Vagina (tissue), 2 donors: ENCODE data around the gene NHP2. TPM values are rescaled to one million over a fixed set of nuclear protein-coding genes. Genes with fewer than 3 reads are reported as not detected.

Source experiments
- DNase-seq, 2 donors: peaks; one replicate each; pipeline ENCODE4 v3.0.0-alpha.2; 2017; ENCODE audit errors: extremely low spot score in 2 of 2
- H3K27ac ChIP-seq: fragments of 200-600 bp; sonication (generic); one replicate; pipeline ENCODE4 v1.5.1; 2019
- H3K27me3 ChIP-seq: fragments of 200-600 bp; sonication (generic); one replicate; pipeline ENCODE4 v1.5.1; 2019
- H3K36me3 ChIP-seq, 2 donors: fragments of 200-600 bp; sonication (generic); one replicate each; pipeline ENCODE4 v1.5.1; 2017 to 2019
- H3K4me1 ChIP-seq: fragments of 200-600 bp; sonication (generic); one replicate; pipeline ENCODE4 v1.5.1; 2019
- H3K4me3 ChIP-seq, 2 donors: fragments of 200-600 bp; sonication (generic); 1 replicate in 1 of 2; 2 replicates in 1 of 2; pipeline ENCODE4 v1.5.1; 2016 to 2019
- H3K9me3 ChIP-seq: fragments of 200-600 bp; sonication (generic); one replicate; pipeline ENCODE4 v1.5.1; 2019
- POLR2A ChIP-seq, 2 donors: fragments of 450-650 bp; IDR thresholded peaks; one replicate each; pipeline ENCODE4 v1.6.1; 2017; ENCODE audit warnings: antibody characterized with exemption in 2 of 2, mild to moderate bottlenecking in 2 of 2, moderate library complexity in 2 of 2
- POLR2AphosphoS5 ChIP-seq, 2 donors: sonication (generic); formaldehyde crosslinking; IDR thresholded peaks; one replicate each; pipeline ENCODE4 v1.9.0; 2017; ENCODE audit warnings: antibody characterized with exemption in 2 of 2, mild to moderate bottlenecking in 2 of 2, low read depth in 1 of 2; ENCODE audit not compliant: insufficient read depth in 1 of 2
- intact Hi-C: fragments of 100-400 bp; cut with DNase I; formaldehyde crosslinking; loops from one replicate; pipeline ENCODE4 v1.15.1; 2023
- total RNA-seq: library from RNA; depleted of rRNA; stranded (reverse); fragments of >200 nt; gene quantifications from one replicate; pipeline ENCODE4 v1.2.3, GENCODE V29; 2016
- TF ChIP-seq, protein P1 (sequence below), 3 experiments: fragments of 450-650 bp in 2 of 3; fragments of 200-600 bp in 1 of 3; sonication (generic) in 1 of 3; IDR thresholded peaks; one replicate each; pipeline ENCODE4 v1.5.1; 2017 to 2019; ENCODE audit warnings: antibody characterized with exemption in 3 of 3, mild to moderate bottlenecking in 2 of 3, moderate library complexity in 2 of 3

The NHP2 gene
- total RNA-seq, 1 donor from 2014 or later = 172 TPM

DNA sequence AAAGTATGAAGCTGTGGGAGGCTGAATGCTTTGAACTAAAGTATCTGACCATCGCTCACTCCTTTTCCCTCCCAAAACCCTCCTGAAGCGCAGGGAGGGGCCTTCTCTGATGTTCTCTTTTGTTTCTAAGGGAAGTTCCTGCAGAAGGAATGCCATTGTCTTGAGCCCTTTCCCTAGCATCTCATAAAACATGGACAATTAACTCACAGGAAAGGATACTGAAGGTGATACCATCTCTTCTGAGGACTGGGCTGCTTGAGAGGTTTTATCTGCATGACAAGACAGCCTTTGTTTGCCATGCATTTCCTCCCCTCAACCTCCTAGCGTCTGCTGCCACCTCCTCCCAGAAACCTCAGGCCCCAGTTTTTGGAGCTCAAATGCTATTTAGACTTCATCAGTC, 27.1 kb downstream of the NHP2 start:
- H3K4me1 ChIP-seq = peaks cover 37% of the 10 kb centered on the region
- TF ChIP-seq, protein P1, sequence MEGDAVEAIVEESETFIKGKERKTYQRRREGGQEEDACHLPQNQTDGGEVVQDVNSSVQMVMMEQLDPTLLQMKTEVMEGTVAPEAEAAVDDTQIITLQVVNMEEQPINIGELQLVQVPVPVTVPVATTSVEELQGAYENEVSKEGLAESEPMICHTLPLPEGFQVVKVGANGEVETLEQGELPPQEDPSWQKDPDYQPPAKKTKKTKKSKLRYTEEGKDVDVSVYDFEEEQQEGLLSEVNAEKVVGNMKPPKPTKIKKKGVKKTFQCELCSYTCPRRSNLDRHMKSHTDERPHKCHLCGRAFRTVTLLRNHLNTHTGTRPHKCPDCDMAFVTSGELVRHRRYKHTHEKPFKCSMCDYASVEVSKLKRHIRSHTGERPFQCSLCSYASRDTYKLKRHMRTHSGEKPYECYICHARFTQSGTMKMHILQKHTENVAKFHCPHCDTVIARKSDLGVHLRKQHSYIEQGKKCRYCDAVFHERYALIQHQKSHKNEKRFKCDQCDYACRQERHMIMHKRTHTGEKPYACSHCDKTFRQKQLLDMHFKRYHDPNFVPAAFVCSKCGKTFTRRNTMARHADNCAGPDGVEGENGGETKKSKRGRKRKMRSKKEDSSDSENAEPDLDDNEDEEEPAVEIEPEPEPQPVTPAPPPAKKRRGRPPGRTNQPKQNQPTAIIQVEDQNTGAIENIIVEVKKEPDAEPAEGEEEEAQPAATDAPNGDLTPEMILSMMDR (IDR thresholded peaks at IDR 0.05) = no peak
- no peak for TF ChIP-seq POLR2A (IDR thresholded peaks at IDR 0.05)
- TF ChIP-seq POLR2AphosphoS5 (IDR thresholded peaks at IDR 0.05; ENCODE audit: insufficient read depth in 1 of 2, low read depth in 1 of 2) = no peak
- no peaks in the 10 kb centered on the region for H3K27me3 ChIP-seq
- H3K27ac ChIP-seq = no peak overlapping the region
- intact Hi-C loops = no loop called here
- no peaks in the 10 kb centered on the region for H3K9me3 ChIP-seq
- H3K4me3 ChIP-seq = no peak overlapping the region
- no peaks in the 10 kb centered on the region for H3K36me3 ChIP-seq
- DNase-seq = no peak

DNA sequence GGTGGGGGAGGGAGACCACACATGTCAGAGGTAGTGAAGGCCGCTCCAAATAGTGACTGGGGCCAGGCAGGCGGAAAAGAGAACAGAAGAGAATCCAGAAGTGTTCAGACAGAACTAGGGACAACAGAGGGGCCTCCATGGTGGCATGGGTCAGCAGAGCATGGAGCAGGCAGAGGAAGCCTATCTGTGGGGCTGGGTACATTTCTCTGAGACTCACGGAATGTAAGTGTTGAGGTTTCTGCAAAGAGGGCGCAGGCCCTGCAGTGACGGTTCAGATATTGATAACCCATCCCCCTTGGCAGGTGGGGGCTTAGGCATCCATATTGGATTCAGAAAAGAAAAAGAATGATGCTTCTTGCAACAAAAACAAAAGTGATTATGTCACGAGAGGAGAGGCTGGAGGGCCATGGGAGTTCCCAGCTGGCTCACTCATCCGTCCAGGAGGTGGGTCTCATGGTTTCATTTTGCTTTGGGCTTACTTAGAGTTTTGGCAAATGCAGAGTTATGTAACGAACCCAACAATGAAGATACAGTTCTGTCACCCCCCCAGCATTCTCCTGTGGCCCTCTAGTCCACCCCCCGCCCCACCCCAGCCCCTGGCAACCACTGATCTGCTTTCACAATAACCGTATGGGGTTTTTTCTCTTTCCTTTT, 28.3 kb downstream of the NHP2 start:
- no peak for DNase-seq
- Histone ChIP-seq H3K4me1 (peaks cover 42% of the 10 kb centered on the region), H3K4me3 (no peak overlapping the region), H3K9me3 (no peaks in the 10 kb centered on the region), H3K36me3 (no peaks in the 10 kb centered on the region), H3K27ac (no peak overlapping the region), H3K27me3 (no peaks in the 10 kb centered on the region)
- intact Hi-C loops = no loop called here
- no peak for TF ChIP-seq POLR2A (IDR thresholded peaks at IDR 0.05)
- TF ChIP-seq, protein P1 (IDR thresholded peaks at IDR 0.05) = no peak
- TF ChIP-seq POLR2AphosphoS5 (IDR thresholded peaks at IDR 0.05; ENCODE audit: insufficient read depth in 1 of 2, low read depth in 1 of 2) = no peak

DNA sequence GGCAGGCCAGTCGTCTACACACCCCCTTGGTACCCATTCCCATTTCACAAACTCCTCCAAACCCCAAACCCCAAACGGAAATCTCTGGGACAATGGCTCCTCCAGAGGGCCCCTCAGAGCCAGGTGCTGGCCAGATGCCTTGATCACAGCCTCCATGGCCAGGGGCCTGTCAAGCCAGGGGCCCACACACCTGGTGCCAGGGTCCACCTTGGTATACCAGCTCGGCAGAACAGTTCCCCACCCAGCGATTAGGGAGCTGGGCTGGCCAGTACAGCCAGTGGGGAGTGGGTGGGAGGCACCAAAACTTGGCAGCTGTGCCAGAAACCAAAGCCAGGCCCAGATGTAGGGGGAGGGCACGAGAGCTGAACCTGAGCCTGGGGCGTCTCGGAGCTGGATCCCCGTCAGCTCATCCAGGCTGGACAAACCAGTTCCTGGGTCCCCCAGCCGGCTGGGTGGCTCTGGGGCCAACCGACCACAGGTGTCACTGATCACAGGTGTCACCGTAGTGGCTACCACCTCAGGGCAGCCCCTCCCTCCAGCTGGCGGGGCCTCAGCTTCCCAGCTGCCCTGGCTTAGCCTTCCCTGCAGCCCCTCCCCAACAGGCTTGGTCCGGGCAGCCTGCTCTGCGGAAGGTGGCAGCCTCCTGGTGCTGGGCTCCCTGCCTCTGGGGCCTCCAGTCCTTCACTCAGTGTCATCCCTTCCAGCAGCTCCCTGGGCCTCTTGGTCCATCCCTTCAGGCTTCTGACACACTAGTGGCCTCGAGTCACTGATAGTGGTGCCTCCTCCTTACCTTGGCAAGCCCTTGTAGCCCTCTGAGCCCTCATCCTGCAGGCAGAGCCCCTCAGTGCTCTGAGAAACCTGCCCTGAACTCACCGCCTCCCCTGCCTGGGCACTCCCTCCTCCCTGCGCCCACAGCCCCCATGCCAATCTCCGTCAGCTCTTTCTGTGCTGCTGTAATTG, 29.4 kb downstream of the NHP2 start:
- Histone ChIP-seq H3K27ac (no peak overlapping the region), H3K9me3 (no peaks in the 10 kb centered on the region), H3K27me3 (no peaks in the 10 kb centered on the region), H3K36me3 (no peaks in the 10 kb centered on the region), H3K4me3 (no peak overlapping the region), H3K4me1 (peaks cover 35% of the 10 kb centered on the region)
- DNase-seq = no peak
- TF ChIP-seq POLR2AphosphoS5 (IDR thresholded peaks at IDR 0.05; ENCODE audit: insufficient read depth in 1 of 2, low read depth in 1 of 2) = peak in 1 of 2 donors; percentile 41
- no peak for TF ChIP-seq POLR2A (IDR thresholded peaks at IDR 0.05)
- intact Hi-C loops = no loop called here

DNA sequence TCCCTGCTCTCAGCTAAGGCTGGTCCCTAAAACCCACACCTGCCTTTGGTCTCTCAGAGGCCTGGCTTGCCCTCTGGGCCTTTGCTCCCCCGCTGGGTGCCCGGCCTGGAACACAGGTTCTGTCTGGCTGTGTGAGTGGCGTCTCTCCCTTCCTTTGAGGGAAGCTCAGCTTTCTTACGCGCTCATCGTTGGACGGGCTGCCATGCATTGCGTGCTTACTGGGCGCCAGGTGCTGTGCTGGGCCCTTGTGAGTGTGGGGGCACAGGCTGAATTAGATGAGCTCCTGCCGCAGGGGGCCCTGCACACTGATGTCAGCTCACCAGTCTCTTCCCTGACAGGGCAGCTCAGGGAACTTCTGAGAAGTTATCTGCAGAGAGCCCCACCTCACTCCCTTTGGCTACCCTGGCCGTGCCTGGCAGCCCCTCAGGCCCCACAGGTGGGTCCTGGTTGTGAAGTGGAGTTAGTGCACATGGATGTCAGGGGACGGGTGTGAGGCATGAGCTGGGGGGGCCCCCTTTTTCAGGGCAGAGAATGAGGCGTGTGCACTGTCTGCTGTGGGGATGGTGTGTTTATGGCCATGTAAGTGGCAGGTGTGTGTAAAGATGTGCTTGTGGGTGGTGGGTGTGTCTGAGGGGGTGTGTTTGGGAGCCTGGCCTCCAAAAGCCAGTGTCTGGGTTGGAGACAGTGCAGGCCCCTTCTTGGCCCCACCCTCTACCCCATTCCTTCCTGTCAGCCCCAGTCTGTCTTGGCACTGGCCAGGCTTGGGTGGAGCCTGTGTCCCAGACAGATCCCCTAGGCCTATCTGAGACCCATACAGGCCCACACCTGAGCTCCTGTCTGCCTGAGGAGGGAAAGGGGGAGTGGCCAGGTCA, 30.4 kb downstream of the NHP2 start:
- Histone ChIP-seq H3K4me1 (peaks cover 35% of the 10 kb centered on the region), H3K27ac (no peak overlapping the region), H3K9me3 (no peaks in the 10 kb centered on the region), H3K27me3 (no peaks in the 10 kb centered on the region), H3K4me3 (no peak overlapping the region), H3K36me3 (no peaks in the 10 kb centered on the region)
- TF ChIP-seq, protein P1 (IDR thresholded peaks at IDR 0.05) = no peak
- TF ChIP-seq POLR2A (IDR thresholded peaks at IDR 0.05) (no peak), POLR2AphosphoS5 (IDR thresholded peaks at IDR 0.05; ENCODE audit: insufficient read depth in 1 of 2, low read depth in 1 of 2) (no peak)
- intact Hi-C loops = no loop called here
- no peak for DNase-seq

DNA sequence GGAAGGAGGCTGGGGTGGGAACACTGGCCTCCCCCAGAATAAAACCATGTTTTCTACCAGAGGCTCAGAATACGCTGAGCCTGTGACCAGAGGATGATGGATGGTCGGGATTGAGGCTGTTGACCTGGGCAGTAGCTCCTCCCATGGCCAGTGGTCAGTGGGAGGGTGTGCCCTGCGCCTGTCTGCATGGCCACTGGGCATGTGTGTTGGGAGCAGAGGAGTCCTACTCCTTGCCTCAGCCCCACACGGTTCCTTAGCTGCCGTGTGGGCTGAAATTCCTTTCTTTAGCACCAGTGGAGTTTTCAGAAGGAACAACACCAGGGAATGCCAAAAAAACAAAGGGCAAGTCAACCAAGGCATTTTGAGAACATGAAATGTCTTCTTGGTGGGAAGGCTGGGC, 31.3 kb downstream of the NHP2 start:
- no peak for DNase-seq
- H3K4me3 ChIP-seq = no peak overlapping the region
- H3K27me3 ChIP-seq = no peaks in the 10 kb centered on the region
- H3K9me3 ChIP-seq = no peaks in the 10 kb centered on the region
- TF ChIP-seq POLR2AphosphoS5 (IDR thresholded peaks at IDR 0.05; ENCODE audit: insufficient read depth in 1 of 2, low read depth in 1 of 2) (no peak), POLR2A (IDR thresholded peaks at IDR 0.05) (no peak)
- TF ChIP-seq, protein P1 (IDR thresholded peaks at IDR 0.05) = no peak
- no peak overlapping the region for H3K27ac ChIP-seq
- intact Hi-C loops = no loop called here
- no peaks in the 10 kb centered on the region for H3K36me3 ChIP-seq
- peaks cover 35% of the 10 kb centered on the region for H3K4me1 ChIP-seq
